Right forelimb (tissue), 1 donor: ENCODE measurements around the gene NAA10.
A peak's percentile ranks its signal among the peaks of the same experiment; 100 is the strongest.

Experiments used
- DNase-seq: peaks from one replicate; pipeline ENCODE4 v3.0.0-alpha.2; 2018

The NAA10 gene

DNA sequence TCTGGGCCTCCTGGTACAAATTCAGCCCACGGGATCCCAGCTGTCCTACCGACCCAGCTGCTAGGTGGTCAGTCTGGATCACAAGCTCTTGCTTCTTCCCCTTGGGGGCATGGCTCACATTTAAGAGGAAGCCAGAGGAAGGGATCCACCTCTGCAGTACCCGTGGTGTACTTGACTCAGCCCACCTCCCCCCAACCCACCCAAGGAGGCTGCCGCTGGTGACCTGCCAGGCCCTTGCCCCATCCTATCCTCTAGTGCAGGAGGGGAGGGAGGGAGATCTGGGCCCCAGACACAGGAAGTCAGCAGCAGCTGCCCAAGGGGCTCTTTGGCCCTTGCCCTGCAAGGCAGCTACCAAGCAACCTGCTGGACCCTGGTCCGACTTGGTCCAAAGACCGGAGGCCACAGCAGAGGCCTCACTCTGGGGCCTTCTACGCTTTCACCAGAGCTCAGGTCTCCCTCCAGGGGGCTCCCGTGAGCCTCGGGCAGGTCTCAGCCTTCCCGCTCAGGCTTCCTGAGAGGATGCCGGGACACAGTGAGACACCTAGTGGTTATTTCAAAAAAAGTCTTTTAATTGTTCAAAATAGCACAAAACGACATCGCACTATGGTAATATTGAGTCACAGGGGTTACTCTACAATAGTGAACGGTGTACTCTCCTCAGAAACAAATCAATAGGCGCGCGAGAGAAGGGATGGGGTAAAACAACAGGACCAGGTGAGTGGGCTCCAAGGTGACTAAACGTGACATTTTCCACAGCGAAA, 12.4 kb upstream of the NAA10 start:
- peak; percentile 66 for DNase-seq

DNA sequence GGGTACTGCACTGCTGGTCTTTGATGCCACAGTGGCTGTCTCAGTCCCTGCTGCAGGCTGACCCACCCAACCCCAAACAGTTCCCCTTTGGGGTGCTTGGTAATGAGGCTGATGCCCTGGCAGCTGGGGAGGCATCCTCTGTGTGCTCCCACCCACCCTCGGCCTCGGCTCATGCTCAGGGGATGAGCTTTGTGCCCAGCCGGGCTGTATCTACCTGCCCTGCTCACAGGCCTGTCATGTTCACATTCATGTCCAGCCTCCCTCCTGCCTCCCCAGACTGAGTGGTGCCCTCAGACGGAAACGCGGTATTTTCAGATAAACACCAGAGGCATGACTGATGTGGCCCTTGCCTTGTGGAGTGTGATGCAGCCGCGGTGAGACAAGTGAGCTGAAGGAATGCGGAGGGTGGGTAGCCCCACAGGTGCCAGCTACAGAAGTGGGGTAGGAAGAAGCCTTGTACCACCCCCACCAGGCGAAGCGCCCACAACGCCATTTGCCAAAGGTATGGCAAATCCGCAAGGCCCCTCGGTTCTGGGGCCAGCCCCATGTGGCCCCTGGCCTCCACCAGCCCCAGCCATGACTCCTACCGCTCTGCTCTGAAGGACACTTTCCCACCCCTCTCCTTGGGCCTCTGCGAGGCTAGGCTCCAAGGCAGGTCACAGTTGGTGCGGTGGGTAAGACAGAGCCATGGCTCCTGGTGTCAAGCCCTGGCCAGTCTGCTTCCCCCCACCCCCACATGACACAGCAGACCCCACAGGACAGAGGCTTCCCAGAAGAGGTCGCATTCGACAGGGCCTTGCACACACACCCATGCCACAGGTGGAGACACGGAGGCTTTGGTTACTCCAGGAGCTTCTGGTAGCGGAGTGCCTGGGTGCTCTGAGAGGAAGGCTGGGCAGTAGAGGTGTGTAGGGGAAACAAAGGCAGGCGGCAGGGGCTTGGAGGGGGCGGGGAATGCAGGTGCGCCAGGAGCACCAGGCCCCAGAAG, 11.4 kb upstream of the NAA10 start:
- DNase-seq: no peak

GRCh38 chrX:153944800-153945150, 9.9 kb upstream of the NAA10 start:
- no peak for DNase-seq

DNA sequence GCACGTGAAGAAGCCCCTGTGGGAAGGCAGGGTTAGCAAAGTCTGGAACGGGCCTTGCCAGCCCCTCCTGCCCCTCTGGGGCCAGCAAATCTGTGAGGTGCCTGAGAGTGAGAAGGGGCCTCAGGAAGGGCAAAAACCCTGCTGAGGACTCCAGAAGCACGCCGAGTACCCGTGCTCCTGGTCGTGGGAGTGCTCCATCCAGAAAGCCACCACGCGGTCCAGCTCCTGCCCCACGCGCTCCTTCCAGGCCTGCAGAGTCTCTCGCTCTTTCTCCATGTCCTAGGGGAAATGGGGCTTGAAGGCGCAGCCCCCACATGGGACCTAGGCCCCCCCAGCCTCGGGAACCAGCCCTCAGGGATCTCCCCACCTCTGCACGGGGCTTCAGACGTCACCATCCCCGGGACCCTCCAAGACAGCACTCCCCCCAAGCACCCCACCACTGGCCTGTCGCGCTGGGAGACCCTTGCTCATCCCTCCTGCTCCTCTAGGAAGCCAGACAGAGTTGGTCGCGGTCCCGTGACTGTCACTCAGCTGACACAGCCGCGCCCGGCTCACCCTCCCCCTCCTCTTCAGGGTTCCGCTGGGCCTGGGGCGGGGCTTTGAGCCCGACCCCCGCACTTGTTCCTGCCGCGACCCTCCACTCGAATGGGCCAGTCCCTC, 9.4 kb upstream of the NAA10 start, which contains the start of gene RENBP:
Gene RENBP (minus strand): TSS at position 504 of the 660 bp plus-strand sequence. CDS start 33 bp downstream, at position 471.
- DNase-seq: no peak

- no peak for DNase-seq
These were observed 6.8 kb upstream of the NAA10 start for GRCh38 chrX:153941336-153942252.

DNA sequence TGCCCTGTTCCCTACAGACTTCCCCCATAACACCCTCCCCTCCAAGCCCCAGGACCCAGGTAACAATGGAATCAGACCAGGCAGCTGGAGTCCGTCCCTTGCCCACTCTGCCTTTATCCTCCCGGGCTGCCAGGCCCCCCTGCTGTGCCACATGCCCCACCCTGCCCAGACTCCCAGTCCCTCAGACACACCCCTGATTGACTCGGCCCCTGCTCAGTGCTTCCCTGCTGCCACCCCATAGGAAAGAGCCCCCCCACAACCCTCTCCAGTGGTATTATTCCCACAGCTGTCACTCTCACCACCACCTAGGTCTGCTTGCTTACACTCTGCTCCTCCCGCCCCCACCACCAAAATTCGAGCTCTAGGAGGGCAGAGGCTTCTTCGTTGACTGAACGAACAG, 4.7 kb upstream of the NAA10 start:
- DNase-seq: no peak

GRCh38 chrX:153938226-153938786, 3.5 kb upstream of the NAA10 start:
- no peak for DNase-seq

GRCh38 chrX:153937056-153937455, 2.2 kb upstream of the NAA10 start:
- DNase-seq: no peak

- no peak for DNase-seq
These were observed 552 bp upstream of the NAA10 start for GRCh38 chrX:153935326-153935851.

DNA sequence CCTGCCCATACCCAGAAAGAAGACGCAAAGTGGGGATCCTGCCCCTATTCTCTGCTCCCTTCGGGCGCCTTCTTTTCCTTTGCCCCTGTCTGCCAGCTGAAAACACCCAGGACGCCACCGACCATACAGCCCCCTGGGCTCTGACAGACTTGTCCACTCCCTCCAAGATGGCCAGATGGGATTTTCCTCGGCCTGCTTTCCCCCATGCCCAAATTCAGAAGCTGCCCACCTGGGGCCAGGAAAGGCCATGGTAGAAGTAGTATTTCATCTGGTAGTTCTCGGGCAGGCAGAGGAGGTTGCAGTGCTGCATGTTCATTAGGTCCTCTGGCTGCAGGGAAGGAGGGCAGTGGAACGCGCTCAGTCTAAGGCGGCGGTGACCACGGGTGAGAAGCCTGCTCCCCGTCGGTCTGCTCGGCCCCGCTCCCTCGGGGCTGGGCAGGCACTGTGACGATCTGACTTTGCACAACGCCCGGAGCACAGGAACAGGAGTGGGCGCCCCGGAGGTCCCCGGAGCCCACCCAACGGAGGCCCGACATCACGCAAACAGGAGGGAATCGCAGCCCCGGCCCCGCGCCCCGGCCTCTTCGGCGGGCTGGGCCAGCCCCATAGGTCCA, 582 bp downstream of the NAA10 start:
- no peak for DNase-seq

- no peak for DNase-seq
These were observed 1.1 kb downstream of the NAA10 start for GRCh38 chrX:153933748-153934147.

- no peak for DNase-seq
These were observed 2.5 kb downstream of the NAA10 start for GRCh38 chrX:153932220-153932915.

DNA sequence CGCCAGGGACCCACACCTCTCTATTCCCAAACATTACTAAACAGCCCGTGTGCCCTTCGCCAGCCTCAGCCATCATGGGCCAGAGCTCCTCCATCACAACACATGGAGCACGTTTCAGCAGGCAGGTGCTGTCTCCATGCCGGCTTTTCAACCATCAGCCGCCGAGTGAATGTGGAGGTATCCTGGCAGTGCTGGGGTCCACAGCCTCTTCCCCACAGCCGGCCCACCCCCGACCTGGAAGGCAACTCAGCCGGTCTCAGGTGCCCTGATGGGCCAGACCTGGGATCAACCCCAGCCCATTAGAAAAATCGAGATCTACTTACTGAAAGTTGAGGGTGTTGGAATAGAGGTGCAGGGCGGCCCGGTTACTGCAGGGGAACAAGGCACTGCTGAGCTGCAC, 3.1 kb downstream of the NAA10 start:
- DNase-seq: no peak

DNA sequence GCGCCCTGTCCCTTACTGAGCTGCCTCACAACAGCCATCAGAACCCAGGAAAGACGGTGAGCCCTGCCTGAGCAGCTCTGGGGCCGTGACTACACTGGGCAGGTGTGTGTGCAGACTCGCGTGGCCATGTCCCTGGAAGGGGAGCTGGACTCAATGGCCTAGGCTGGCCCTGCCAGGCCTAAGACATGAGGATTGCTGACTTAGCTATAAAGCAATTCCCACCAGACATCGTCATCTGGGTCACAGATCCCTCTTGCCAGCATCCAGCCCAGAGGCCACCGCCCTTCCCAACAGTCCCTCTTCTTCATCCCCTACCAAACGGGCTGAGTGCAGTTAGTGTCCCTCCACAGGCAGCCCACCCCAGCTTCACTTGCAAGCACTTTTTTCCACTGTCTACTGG, 3.7 kb downstream of the NAA10 start:
- DNase-seq: no peak

- DNase-seq: no peak
These were observed 4.6 kb downstream of the NAA10 start for GRCh38 chrX:153930011-153930910.

- no peak for DNase-seq
These were observed 5.3 kb downstream of the NAA10 start for GRCh38 chrX:153929576-153929975.

DNA sequence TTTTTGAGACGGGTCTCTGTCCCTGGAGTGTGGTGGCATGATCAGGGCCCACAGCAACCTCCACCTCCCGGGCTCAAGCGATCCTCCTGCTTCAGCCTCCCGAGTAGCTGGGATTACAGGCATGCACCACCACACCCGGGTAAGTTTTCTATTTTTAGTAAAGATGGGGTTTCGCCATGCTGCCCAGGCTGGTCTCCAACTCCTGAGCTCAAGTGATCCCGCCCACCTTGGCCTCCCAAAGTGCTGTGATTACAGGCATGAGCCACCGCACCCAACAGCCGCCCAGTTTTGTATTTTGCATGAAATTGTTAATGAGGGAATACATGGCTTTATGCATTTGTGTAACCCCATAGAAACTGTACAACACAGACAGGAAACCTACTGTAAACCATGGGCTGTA, 6.0 kb downstream of the NAA10 start:
- no peak for DNase-seq

DNA sequence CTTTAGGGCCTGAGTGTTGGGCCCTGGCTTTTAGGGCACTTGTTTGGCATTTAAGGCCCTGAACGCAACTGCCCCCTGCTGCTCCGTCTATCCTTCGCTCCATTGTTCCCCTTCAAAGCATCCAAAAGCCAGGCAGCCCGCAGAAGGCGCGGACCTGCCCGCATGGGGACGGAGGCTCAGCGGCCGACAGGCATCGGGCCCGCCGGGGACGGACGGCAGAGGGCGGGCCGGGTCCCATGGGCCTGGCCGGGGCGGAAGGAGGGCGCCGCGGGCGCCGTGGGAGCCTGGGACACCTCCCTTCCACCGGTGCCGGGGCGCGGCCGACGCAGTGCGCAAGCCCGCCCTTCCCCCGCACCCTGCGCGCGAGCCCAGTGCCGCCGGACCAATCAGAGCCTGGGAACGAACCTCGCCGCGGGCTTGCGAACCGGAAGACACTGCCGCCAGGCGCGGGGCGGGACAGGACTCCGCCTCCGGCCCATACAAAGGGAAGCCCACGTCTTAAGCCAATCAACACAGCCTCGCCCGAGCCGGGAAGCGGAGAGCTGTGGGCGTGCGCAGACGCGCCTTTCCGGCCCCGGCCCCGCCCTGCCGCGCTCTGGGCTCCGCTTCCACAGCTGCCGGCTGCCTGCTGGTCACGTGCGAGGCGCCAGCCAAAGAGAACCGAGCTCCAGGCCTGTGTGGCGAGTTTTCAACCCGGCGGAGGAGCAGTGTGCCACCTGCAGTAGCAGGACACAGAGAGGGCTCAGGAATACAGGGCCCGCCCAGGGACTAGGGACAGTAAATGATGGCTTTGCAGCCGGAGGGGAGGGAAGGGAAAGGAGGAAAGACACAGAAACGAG, 6.7 kb downstream of the NAA10 start:
- DNase-seq: peak; percentile 95

- no peak for DNase-seq
These were observed 7.2 kb downstream of the NAA10 start for GRCh38 chrX:153927672-153927921.
